ENCODE data around the gene WDR72.

WDR72 gene

DNA sequence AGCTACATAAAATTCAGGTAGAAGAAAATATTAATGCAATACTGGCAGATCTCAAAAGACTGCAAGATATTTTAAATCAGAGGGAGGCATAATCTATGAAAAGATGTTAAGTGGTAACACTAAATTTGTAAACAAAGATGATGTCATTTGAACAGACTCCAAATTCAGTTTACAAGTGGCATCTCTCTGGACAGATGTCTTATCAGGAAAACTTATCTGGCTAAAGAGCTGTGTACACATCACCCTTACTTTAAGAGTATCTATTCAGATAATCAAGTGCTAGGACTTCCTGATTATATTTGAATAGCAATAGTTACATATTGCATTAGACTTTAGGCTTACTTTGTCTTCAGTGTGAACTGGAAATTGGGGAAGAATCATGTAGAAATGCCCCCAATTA is 231.5 kb downstream of the WDR72 start:
- DNase-seq = no peak

DNA sequence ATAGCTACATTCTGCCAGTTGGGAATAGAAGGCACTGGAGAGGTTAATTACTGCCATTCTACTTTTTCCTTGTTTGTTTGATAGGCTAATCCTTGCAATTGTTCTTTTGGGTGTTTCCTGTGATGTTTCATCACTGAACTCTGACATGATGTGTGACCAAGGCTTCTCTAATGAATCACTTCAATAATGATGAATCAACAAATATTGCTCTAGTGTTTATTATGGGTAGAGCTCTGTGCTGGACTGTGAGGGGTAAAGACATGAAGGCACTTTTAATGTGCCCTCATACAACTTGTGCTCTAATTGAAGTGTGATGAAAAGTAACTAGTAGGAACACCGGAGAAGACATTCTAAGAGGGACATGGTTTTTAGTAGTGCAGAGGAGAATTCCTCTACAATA is 233.6 kb downstream of the WDR72 start:
- no peak for DNase-seq

DNA sequence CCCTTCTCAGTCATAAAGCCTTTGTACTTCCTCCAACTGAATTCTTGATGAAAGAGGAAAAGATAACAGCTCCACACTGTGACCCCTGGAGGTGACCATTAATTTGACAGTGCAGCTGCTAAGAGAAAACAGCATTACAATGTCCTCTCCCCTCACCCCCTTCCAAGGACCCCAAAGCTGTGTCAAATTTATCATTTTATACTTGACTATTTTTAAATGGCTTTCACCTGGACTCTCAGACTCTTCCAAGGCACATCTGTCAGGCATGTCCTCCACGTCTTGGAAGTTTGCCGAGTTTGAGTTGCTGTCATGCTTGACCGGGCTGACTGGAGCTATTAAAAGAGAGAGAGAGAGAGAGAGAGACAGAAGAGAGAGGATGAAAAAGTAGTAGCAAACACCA is 236.5 kb downstream of the WDR72 start:
- no peak for DNase-seq

DNA sequence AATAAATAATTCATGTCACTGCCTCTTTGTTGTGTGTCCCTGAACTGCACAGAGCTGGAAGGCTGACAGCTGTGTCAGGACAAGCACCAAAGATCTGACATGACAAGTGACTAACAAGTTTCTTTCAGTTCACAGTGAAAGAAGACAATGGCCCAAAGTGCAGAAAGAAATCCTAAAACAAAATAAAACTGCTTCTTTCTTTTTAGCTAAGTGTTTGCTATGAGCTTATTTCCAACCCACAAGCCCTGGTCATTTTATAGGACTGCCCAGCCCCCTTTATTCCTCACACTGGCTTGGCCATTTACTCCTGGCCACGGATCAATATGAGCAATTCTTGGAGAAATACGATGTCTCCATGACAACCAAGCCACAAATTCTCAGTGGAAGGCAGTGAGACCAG is 238.5 kb downstream of the WDR72 start:
- DNase-seq = no peak

DNA sequence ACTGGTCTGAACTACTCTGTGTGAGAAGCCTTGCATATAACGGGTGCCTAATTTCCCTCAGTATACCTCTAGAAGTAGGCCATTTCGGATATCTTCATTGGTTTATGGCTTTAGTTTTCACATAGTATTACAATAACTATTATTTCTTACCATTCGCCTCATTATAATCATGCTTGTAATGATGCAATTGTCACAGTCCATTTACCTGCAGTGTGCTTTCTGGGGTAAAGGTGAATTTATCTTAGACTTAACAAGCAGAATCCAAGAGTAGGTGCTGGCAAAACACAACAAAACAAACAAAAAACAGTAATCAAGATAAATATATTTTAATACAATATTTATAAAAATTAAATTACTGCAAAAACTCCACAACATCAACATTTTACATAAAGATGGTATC is 246.0 kb downstream of the WDR72 start:
- no peak for DNase-seq

DNA sequence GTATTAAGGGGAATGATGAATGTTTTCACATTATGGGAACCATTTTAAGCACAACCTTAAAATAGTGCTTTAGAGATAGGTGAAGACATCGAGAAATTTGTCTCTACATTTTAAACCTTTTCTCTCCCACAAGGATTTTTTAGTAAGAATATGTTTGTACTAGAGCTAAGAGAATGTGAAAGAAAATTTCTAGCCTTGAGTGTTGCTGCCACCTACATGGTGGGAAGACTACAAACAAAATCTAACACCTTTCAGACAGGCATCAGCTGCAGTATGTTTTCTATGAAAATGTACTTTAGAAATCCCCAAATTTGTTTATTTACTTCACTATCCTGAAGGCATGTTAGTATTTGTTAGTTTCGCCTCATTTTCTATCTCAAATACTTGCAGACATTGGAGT is 247.4 kb downstream of the WDR72 start:
- DNase-seq = no peak

DNA sequence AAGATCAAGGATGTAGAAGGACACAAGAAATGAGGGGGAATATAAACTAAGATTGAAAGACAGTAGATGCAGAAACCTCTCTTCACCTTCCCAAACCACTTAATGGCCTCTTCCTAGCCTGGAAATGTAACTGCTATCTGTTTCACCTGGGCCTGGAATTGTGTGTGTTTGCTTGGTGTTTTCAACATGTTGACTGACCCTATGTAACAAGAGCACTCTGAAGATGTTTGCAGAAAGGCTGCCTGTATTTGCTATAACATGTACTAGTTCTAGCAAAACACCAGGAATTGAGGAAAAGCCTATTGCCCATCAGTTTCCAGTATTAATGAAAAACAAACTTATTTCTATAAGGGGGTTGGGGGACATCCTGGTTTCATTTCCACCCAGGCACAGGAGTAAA is 248.3 kb downstream of the WDR72 start:
- DNase-seq = no peak

DNA sequence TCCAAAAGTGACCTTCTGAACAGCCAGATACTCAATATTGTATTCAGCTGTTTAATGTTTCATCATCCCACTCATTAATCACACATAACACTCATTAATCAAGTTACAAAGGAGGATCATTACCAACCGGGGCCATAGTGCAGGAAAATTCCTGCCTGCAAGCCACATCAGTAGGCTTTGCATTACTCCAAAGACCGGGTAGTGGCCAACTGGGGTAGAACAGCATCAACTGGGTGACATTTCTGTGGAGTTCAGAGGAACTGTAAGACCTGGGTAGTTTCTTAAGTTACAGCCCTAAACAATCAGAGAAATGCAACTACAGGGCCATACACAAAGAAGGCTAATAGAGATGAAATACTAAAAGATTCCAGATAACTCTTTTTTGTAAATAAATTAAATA is 253.1 kb downstream of the WDR72 start:
- no peak for DNase-seq

DNA sequence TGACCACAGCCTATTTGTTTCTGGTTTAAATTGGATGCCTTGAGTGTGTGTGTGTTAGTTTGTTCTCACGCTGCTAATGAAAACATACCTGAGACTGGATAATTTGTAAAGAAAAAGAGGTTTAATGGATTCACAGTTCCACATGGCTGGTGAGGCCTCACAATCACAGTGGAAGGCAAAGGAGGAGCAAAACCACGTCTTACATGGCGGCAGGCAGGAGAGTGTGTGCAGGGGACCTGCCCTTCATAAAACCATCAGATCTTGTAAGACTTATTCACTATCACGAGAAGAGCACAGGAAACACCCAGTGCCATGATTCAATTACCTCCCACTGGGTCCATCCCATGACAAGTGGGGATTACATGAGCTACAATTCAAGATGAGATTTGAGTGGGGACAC is 260.5 kb downstream of the WDR72 start:
- DNase-seq = no peak

DNA sequence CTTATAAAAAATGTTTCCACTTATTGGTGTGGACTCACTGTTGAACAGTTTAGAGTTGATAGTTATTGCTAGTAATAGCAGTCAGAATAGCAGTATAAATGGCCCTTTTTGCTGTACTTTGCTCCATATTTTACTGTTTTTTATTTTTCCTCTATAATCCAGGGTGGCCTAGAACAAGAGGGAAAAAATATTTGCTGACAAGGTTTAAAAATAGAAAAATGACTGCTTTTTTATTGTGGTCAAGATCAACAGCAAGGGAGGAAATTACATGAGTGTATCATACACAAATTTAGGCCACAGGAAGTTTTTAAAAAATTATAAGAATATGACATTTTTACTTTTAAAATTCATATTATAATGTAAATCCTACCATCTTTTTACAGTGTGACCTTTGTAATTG is 269.1 kb downstream of the WDR72 start:
- no peak for DNase-seq

DNA sequence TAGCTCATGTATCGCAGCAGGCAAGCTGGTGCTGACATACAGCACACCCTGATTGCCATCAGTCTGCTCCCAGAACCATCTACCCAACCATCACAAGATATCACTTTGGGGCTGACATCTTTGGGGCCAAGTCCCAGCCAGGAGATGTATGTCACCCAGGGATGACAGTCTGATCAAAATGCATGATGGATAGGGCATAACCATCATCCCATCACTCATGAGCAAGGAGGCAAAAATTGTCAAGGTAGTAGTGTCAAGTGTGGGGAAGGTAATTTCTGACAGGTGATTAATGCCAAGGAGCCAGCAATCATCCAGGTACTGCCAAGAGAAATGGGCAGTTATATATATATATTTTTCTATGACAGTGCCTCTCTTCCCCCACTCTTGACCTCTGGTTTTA is 277.4 kb downstream of the WDR72 start:
- no peak for DNase-seq

DNA sequence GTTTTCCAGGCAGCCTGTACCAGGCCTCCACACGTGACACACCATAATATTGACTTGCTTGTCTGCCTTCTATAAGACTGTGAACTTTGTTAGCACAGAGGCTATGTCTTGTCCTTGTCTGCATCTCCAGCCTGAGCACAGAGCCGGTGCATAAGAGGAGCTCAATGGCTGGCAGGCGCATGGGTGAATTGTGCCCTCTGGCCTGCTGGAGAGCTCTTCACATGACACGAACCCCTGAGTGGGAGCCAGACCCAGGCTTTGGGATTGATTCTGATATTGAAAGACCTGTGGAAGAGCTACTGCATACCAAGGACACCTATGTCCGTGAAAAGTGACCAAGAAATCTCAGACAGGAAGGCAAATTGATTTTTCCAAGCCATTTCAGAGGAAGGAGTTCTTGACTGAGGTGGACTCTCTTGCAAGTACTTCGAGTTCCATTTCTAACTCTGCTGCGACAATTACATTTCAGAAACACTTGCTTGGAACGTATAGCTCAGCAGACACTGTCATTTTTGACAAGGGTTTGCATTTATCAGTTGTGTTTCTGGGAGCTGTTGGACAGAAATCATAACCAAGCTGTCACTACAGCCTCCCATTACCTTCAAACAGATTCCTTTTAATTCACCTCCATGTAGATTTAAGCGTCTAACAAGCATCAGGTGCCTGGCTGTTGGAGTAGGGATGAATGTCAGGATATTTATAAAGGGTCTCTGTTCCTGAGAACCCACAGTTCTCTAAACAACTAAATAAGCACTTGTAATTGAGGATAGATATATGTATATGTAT is 281.3 kb downstream of the WDR72 start:
- DNase-seq = no peak

DNA sequence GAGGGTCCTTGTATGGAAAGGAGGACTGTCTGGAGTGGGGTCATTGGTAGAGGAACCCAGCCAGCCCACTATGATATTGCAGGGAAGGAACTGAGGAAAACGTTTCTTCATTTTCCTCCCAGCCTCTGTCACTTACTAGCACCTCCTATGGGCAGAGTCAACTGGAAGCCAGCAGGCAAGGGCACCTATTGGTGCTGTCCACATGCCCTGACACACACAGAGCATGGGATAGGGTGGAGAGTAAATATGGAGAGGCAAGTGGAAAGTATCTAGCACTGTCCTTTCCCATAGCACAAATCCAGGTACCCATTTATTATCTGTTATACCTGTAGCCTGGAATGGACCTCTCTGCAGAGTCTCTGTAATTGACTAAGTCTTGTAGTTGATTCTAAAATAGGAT is 285.6 kb downstream of the WDR72 start:
- DNase-seq = no peak

DNA sequence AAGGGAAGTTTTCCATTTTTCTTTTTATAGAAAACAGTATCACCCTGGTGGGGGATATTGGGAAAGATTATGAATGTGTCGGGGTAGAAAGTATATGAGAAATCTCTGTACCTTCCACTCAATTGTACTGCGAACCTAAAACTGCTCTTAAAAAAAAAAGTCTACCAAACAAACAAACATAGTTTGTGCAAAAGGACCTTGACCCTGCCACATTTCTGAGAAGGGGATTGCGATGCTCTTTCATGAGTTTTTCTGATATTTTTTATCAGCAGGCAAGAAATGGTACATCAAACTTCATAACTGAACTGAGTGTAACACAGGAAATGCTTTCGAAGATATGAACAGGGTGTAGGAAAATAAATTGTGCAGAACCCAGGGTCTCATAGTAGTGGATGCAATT is 286.0 kb downstream of the WDR72 start:
- DNase-seq = no peak

DNA sequence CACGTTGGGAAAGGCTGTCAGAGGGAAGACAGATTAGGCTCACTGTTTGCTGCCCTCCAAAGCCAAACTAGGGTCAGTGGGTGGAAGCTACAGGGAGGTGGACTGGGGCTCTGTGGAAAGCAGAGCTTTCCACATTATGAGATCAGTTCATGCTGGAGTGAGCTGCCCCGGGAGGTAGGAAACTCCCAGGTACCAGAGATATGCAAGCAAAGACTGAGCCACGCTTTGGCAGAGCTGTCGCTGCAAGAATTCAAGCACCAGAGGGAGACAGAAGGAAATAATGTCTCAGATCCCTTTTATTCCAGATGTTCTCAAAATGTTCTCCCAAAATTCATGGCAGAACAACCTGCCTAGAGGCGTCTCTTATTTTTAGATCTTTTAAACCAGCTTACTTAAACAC is 286.6 kb downstream of the WDR72 start:
- no peak for DNase-seq

DNA sequence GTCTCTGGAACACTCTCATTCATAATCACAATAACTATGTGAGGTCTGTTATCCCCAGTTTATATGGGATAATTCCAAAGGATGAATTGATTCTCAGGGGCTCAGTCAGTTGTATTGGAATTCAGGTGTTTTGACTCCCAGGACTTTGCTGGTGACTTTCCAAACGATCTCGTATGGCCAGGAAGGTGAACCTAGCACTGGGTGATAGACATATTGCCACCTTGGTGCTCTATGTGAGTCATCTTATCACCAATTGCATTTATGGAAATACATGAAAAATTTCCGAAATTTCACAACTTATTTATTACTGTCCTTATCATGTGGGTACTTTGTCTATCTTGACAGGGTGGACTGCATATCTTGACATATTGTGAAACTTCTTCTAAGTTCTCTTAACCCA is 287.3 kb downstream of the WDR72 start:
- no peak for DNase-seq

DNA sequence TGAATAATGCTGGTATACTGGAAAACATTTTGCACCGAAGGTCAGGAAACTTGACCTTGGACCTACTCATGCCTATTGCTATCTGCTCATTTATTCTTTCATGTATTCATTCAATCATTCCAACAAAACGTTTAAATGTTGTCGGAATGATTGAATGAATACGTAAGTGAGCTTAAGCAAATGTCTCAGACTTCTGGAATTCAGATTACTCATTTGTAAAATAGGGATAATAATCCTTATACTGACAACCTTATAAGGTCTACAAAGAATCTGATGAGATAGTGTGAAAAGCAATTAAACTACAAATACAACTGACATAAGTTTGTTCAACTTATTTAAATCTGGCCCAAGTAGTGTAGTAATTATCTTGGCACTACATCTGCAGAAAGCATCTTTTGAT is 288.7 kb downstream of the WDR72 start:
- no peak for DNase-seq

DNA sequence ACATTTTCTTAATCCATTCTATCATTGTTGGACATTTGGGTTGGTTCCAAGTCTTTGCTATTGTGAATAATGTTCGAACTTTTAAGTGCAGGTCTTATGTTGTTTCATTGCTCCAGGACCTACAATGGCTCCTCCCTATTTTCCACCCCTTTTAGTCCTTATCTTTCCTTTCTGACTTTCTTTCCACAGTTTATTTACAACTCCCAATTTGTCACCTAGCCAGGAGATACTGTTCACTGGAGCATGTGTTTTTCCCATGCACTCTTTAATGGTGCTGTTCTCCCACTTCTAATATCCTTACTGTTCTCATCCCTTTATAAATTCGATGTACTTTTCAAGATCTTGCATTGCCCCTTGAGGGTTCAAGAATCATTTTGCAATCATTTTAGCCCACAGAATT is 290.0 kb downstream of the WDR72 start:
- DNase-seq = no peak

All from EL (cell line).